HG02642 (cell line): ENCODE results near the gene FAAP20.

Source experiments
- ATAC-seq: cut with Tn5 transposase; IDR thresholded peaks from one replicate; pipeline ENCODE4 v1.9.1; 2021; ENCODE audit warnings: mild to moderate bottlenecking; ENCODE audit not compliant: unreplicated experiment, poor library complexity

Gene FAAP20

DNA sequence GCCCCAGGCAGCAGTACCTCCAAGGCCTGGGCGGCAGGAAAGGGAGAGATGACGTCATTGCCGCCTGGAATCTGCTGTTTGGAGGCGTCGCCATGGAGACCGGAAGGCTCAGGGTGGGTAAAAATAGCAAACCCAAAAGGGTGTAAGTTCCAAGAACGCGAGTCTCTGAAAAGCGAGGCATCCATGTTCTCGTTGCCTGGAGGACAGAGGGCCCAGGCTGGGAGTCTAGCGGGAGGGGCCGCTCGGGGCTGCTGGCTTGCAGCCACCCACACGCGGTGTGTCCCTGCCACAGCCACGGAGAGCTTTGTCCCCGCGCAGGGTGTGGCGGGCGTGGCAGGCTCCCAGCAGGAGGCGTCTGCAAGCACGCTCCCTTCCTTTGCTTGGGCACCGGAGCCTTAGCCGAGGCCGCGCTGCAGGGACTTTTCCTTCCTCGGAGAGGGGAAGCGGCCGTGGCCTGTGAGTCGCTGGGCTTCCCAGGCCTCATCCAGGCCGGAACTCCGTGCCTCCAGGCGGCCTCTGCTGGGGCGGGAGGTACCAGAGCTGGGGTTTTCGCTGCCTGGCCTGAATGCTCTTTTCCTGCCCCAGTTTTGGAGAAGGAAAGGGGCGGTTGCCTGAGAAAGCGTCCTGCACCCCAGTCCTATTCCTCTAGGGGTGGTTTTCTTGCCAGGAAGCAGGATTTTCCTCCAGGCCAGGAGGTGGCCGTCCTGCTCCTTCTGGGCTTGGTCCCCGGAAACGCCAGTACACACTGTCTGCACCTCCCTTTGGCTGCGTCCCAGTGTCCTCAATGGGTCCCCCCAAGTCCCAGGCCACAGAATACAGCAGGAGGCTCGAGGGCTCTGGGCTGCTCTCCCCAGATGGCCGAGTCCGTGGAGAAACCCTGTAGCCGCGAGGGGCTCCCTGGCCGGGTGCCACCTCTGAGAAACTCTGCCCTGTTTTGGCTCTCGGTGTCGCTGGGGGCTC lies 18.2 kb upstream of the FAAP20 start:
- no peak for ATAC-seq

GRCh38 chr1:2212274-2212531 lies 17.6 kb upstream of the FAAP20 start:
- ATAC-seq, result no peak

DNA sequence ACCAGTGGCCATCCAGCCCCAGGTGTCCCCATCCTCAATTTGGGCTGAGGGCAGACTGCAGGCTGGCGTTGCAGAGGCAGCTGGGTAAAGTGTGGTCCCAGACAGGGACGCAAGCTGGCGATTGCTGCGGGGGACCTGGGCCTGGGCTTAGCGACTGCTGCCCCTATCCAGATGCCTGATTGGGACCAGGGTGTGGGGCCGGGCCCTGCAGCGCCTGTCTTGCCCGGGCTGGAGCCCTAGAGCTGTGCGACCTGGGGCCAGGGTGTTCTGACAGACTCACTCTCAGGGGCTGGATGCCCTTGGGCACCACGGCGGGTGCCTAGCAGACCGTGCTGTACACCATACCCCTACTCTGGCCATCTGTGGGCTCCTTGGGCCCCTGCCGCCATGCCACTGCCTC lies 16.2 kb upstream of the FAAP20 start:
- ATAC-seq, result no peak

DNA sequence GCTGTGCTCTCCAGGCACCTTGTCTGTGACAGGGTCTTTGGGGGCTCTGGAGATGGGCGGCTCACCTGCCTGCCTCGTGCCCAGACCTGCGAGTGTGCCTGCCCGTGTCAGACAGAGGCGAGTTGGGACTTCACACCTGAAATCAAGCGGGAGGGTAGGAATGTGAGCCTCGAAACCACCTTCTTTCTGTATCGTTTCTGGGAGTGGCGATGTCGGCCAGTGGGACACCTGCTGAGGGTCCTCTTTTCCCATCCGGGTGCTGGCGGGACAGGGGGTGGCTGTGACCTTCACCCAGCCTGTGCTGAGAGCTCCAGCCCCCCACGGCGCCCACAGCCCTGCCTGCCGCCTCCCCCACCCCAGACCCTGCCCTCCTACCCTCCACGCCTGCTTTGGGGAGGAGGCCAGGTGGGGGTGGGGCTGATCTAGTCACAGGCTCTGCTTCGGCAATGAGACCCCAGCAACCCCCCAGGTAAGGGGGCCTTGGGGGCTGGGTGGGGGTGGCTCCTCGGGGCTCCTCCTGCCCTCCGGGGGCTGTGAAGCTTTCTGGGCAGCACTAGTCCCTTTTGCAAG lies 15.6 kb upstream of the FAAP20 start:
- ATAC-seq, result no peak

GRCh38 chr1:2209400-2210083 lies 15.0 kb upstream of the FAAP20 start:
- no peak for ATAC-seq

DNA sequence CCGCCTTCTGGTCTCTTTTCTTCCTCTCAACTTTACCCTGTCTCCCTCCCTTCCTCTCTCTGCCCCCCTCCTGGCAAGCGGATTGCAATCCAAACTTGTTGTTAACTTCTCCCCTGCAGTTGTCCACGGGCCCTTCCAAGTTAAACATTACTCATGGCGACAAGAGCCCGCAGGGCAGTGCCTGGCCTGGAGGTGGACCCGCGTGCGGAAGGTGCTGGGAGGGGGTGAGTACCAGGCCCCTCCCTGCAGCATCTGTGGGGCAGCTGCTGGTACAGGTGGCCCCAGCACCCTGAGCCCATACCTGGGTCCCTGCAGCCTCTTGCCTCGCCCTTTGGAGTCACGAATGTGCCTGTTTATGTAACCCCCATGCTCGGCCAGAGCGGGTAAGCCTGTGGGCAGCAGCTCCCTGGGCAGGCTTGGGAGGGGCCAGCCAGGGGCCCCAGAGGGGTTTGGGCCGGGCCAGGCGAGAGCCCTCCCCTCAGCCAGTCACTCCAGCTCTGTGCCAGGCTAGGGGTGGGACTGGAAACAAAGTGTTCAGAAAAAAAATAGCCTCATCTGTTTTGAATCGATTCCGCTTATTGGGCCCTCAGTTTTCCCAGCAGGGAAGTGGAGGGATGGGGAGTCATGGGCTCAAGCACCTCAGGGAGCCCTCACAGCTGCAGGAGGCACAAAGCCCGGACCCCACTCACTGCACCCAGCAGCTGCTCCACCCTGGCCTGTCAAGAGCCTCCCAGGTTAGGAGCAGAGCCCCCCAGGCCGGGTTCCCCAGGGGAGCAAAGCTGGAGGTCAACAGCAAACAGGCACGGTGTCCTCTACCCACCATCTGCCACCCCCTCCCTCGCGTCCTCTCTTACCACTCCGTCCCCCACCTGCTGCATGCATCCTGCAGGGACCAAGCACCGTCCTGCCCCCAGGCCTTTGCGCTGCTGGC lies 14.0 kb upstream of the FAAP20 start:
- ATAC-seq, result no peak

GRCh38 chr1:2206813-2207487 lies 12.4 kb upstream of the FAAP20 start:
- ATAC-seq, result no peak

DNA sequence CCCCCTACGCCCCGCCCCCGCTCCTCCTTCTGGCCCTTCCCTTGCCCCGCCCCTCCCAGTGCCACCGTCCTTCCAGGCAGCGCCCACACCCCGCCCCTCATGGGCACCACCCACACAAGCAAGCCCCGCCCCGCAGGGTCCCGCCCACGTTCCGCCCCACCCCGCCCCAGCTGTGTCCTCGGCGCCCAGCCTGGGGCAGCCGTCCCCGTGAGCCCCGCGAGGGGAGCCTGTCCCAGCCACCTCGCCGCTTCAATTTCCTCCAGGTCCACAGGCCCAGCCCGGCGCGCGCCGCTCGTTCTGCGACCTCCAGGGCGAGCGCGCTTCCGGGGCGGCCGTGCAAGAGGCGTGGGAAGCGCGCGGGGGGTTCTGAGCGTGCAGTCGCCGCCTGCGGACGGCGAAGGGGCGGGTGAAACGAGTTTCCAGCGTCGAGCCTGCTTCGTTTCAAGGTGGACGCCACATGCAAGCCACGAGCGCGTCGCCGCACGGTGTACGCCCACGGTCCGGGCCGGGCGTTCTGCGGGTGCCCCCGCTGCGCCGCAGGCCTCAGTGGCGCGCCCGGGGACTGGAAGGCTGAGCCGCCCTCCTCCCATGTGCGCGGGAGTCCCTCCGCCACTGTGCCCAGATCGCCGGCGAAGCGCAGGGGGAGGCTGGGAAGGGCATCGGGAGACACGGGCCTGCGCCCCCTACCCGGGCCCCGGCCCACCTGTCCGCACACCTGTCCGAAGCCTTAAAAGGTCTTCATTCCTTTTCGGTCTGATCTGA lies 10.8 kb upstream of the FAAP20 start:
- ATAC-seq, result peak; percentile 74

DNA sequence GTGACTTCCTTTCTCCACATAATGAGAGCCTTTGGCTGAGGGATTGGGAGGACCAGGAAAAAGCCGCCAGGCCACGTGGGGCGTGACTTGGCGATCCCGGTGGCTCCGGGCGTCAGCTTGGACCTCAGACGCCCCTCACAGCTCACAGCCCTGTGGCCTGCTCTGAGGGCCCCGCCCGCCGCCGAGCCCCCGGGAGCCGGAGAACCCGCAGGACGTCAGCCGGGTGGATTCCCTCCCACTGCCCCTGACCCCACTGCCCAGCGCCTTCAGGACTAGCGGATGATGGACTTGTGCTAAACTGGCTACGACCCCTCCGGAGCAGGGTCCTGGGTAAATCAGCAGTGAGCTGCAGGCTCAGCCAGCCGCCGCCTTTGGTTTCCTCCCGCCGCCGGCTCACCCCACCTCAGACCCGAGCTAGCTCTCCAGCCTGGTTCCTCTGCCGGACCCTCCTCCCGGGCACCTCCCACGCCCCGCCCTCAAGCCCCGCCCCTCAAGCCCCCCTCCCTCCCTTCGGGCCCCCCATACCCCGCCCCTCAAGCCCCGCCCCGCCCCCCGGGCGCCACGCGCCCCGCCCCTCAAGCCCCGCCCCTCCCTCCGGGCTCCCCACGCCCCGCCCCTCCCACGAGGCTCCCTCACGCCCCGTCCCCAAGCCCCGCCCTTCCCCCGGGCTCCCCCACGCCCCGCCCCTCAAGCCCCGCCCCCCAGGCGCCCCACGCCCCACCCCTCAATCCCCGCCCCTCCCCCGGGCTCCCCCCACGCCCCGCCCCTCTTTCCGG lies 10.0 kb upstream of the FAAP20 start:
- ATAC-seq, result peak; percentile 41

- no peak for ATAC-seq
Measured at GRCh38 chr1:2203671-2204414, 9.3 kb upstream of the FAAP20 start.

- no peak for ATAC-seq
Measured at GRCh38 chr1:2202843-2203601, 8.4 kb upstream of the FAAP20 start.

GRCh38 chr1:2202008-2202575 lies 7.5 kb upstream of the FAAP20 start:
- no peak for ATAC-seq

GRCh38 chr1:2201062-2201461 lies 6.5 kb upstream of the FAAP20 start:
- ATAC-seq, result no peak

DNA sequence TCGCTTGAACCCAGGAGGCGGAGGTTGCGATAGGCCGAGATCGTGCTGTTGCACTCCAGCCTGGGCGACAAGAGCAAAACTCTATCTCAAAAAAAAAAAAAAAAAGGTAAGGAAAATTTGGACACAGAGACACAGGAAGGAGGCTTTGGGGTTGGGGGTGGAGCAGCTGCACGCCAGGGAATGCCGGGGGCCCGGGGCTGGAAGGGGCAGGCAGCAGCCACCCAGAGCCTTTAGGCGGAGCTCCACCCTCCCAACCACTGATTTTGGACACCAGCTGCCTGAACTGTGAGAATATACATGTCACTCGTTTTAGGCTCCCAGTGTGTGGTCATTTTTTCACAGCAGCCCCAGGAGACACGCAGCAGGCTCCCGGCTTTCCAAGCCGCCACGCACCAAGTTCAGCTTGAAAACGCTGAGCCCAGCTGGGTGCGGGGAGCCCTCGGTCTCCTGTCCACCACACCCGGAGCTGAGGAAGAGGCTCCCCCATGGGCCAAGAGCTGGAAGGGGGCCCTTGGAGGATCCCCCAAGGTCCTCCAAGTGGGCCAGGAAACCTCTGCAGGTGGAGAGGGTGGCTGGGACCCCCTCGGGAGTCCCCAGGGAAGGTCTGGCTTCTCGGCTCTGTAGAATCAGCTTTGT lies 5.9 kb upstream of the FAAP20 start:
- no peak for ATAC-seq

GRCh38 chr1:2199042-2199810 lies 4.7 kb upstream of the FAAP20 start:
- no peak for ATAC-seq

DNA sequence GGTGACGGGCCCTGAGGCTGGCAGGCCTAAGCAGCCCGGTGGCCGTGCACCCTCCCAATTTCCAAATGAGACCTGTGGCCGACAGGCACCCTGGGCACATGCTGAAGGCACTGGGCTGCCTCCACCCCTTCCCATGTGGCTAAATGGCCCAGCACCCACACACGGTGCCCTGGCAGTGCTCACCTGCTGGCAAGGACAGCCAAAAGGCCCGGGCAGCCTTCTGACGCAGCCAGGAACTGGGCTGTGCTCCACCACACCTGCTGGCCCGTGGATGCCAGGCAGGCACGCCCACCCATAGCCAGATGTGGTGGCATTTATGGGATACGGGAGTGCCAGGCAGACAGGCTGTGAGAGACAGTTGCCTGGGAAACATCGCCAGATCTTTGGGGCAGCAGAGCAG lies 4.0 kb upstream of the FAAP20 start:
- no peak for ATAC-seq
